Loucy (cell line): Measurements from ENCODE around the gene DOCK10.

Experiments
- EZH2phosphoT487 ChIP-seq: fragments of 200-600 bp; IDR thresholded peaks from 2 replicates; pipeline ENCODE4 v1.6.1; 2018; ENCODE audit warnings: antibody characterized with exemption, mild to moderate bottlenecking, moderate library complexity, borderline replicate concordance
- TF ChIP-seq, protein P1 (sequence below): fragments of 200-600 bp; sonication (generic); conservative IDR thresholded peaks from 2 replicates; pipeline ENCODE4 v1.5.1; 2014; ENCODE audit warnings: mild to moderate bottlenecking, antibody characterized with exemption, low read length

GRCh38 chr2:225002656-225003045, 39.6 kb downstream of the DOCK10 start:
- TF ChIP-seq, protein P1, sequence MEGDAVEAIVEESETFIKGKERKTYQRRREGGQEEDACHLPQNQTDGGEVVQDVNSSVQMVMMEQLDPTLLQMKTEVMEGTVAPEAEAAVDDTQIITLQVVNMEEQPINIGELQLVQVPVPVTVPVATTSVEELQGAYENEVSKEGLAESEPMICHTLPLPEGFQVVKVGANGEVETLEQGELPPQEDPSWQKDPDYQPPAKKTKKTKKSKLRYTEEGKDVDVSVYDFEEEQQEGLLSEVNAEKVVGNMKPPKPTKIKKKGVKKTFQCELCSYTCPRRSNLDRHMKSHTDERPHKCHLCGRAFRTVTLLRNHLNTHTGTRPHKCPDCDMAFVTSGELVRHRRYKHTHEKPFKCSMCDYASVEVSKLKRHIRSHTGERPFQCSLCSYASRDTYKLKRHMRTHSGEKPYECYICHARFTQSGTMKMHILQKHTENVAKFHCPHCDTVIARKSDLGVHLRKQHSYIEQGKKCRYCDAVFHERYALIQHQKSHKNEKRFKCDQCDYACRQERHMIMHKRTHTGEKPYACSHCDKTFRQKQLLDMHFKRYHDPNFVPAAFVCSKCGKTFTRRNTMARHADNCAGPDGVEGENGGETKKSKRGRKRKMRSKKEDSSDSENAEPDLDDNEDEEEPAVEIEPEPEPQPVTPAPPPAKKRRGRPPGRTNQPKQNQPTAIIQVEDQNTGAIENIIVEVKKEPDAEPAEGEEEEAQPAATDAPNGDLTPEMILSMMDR: peak; percentile 45
- TF ChIP-seq EZH2phosphoT487: no peak
